NT2/D1 (cell line): Measurements from ENCODE around the gene ACTA2.

ENCODE experiments used
- SUZ12 ChIP-seq: IDR thresholded peaks from 2 replicates; pipeline ENCODE4 v1.6.1; 2011; ENCODE audit not compliant: insufficient read length, insufficient read depth; ENCODE audit errors: extremely low read depth
- ZNF274 ChIP-seq: IDR thresholded peaks from 2 replicates; pipeline ENCODE4 v1.6.1; 2011; ENCODE audit warnings: mild to moderate bottlenecking, low read depth, low read length

DNA sequence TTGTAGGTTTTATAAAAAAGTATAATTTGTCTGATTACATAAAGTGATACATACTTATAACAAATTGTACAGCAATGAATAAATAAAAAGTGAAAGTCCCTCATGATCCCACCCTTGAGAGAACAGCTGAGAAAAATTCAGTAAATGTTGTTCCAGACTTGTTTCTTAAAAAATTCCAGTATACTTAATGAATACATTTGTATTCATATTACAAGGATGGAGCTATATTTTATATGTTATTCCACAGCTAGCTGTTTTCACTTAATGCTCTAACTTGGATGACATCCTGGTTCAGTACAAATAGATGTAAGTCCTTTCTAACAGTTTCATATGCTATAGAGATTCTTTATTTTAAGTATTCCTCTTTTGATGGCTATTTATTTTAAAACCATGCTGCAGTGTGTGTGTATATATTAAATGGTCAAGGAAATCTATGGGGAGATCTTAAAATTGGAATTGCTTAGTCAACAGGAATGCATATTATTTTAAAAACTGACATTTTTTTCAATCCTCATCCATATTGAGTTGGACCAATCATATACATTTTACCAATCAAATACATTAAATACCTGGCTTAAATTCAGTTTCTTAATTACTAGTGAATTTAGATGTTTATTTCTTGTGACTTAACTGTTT lies 63.6 kb downstream of the ACTA2 start:
- TF ChIP-seq SUZ12, result no peak
- TF ChIP-seq ZNF274, result no peak
